Upper lobe of right lung (tissue), 1 donor: Measurements from ENCODE around the gene RNF144B. TPM values are rescaled to one million over a fixed set of nuclear protein-coding genes. Genes with fewer than 3 reads are reported as not detected.

ENCODE experiments used
- ATAC-seq: fragments of 200-7000 bp; cut with Tn5 transposase; one replicate; pipeline ENCODE4 v1.9.1; 2020; ENCODE audit warnings: mild to moderate bottlenecking, moderate library complexity
- DNase-seq: peaks from one replicate; pipeline ENCODE4 v3.0.0-alpha.2; 2020
- H3K27ac ChIP-seq: fragments of 200-600 bp; one replicate; pipeline ENCODE4 v1.8.0; 2022
- H3K27me3 ChIP-seq: fragments of 200-600 bp; one replicate; pipeline ENCODE4 v1.8.0; 2022; ENCODE audit warnings: mild to moderate bottlenecking
- H3K36me3 ChIP-seq: fragments of 200-600 bp; one replicate; pipeline ENCODE4 v1.8.0; 2022
- H3K4me1 ChIP-seq: fragments of 200-600 bp; one replicate; pipeline ENCODE4 v1.8.0; 2022
- H3K4me3 ChIP-seq: fragments of 200-600 bp; one replicate; pipeline ENCODE4 v1.8.0; 2022; ENCODE audit warnings: mild to moderate bottlenecking
- H3K9me3 ChIP-seq: fragments of 200-600 bp; one replicate; pipeline ENCODE4 v1.8.0; 2022
- intact Hi-C: fragments of 100-400 bp; cut with DNase I; formaldehyde crosslinking; loops from one replicate; pipeline ENCODE4 v1.11.0; 2022
- total RNA-seq: library from RNA; stranded (reverse); fragmentation: NEBNext Ultra II Directional; extraction: Animal tissue kit (Norgen Biotek cat#: 25700); gene quantifications from one replicate; pipeline ENCODE4 v1.2.1, GENCODE V29; 2021
- TF ChIP-seq, protein P1 (sequence below): fragments of 200-600 bp; IDR thresholded peaks from one replicate; pipeline ENCODE4 v1.8.0; 2022; ENCODE audit warnings: antibody characterized with exemption
- donor health status: DM: no; HTN: yes; CAD: no; lungs with severe emphysema.

RNF144B gene
- total RNA-seq, 1 donor from 2014 or later, result 82.4 TPM

DNA sequence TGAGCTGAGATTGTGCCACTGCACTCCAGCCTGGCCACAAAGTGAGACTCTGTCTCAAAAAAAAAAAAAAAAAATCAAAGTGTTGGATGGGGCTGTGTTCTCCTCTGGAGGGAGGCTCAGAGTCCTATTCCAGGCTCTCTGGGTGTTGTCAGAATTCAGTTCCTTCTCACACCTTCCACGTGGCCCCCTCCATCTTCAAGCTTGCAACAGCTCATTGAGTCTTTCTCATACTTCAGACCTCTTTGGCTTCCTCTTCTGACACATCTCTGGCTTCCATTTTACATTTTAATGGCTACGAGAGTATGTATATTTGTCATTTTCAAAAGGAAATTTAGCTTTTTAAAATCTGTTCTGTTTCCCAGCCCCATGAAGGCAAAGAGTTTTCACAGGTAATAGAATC is 85.8 kb downstream of the RNF144B start:
- intact Hi-C loops, result no loop called here
- H3K27ac ChIP-seq, result no peak overlapping the region

DNA sequence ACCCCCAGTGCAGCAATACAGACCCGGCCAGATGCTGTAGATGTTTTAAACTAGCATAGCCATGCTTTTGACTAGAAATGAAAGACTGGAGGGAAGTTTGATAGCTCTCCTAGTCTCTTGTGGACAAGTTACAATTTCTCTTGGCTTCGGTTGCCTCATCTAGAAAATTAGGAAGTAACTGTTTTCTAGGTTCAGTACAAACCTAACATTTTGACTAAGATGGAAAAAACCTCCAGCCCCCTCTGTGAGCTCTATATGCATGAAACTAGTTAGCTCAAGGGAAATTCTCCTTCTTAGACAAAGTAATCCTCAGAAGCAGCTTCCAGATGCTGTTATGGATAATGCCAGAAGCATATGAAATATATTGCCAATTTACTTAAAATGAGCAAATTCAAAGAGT is 86.6 kb downstream of the RNF144B start:
- Histone ChIP-seq H3K4me1 (no peaks in the 10 kb centered on the region), H3K9me3 (no peaks in the 10 kb centered on the region), H3K27me3 (no peaks in the 10 kb centered on the region), H3K4me3 (no peak overlapping the region), H3K27ac (no peak overlapping the region), H3K36me3 (no peaks in the 10 kb centered on the region)
- DNase-seq (no peak), ATAC-seq (peak; percentile 19)
- intact Hi-C loops, result no loop called here
- TF ChIP-seq, protein P1, sequence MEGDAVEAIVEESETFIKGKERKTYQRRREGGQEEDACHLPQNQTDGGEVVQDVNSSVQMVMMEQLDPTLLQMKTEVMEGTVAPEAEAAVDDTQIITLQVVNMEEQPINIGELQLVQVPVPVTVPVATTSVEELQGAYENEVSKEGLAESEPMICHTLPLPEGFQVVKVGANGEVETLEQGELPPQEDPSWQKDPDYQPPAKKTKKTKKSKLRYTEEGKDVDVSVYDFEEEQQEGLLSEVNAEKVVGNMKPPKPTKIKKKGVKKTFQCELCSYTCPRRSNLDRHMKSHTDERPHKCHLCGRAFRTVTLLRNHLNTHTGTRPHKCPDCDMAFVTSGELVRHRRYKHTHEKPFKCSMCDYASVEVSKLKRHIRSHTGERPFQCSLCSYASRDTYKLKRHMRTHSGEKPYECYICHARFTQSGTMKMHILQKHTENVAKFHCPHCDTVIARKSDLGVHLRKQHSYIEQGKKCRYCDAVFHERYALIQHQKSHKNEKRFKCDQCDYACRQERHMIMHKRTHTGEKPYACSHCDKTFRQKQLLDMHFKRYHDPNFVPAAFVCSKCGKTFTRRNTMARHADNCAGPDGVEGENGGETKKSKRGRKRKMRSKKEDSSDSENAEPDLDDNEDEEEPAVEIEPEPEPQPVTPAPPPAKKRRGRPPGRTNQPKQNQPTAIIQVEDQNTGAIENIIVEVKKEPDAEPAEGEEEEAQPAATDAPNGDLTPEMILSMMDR, result no peak

More for the DNA sequence above, 85.8 kb downstream of the RNF144B start:
- H3K4me3 ChIP-seq, result no peak overlapping the region
- ATAC-seq (peak; percentile 44), DNase-seq (no peak)
- H3K9me3 ChIP-seq, result no peaks in the 10 kb centered on the region
- no peaks in the 10 kb centered on the region for H3K27me3 ChIP-seq
- TF ChIP-seq, protein P1, result no peak
- no peaks in the 10 kb centered on the region for H3K4me1 ChIP-seq
- no peaks in the 10 kb centered on the region for H3K36me3 ChIP-seq

DNA sequence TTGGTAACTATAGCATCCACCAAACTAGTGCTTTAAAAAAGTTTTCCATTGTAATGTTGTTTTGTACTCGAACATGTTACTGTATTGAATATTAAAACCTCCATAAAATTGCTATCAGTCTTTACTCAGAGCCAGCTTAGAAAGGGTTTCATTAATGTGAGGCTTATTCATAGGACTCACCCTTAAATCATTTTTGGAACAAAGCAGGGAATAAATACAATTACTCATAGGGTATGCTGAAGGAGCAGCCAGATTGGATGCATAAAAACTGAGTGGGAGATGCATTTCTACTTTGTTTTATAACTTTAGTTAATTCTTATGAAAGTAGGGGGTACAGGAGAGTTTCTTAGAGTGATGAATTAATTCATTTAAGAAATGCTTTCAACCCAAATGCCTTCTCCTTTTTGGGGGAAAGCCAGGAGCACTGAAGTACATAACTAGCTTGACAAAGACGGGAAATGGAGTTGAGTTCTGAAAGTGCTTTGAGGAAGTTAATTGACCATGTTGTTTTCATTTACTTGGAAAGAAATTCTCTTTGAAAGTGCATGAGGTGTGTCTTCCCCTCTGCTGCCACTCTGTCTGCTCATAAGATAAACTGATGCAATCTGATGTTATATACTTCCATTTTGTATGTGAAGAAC is 90.3 kb downstream of the RNF144B start:
- H3K4me1 ChIP-seq, result no peaks in the 10 kb centered on the region
- H3K27ac ChIP-seq, result peak overlapping the region; percentile 8
- DNase-seq, result no peak
- no peak overlapping the region for H3K4me3 ChIP-seq
- no peaks in the 10 kb centered on the region for H3K27me3 ChIP-seq
- TF ChIP-seq, protein P1, result no peak
- ATAC-seq, result peak; percentile 57
- no peaks in the 10 kb centered on the region for H3K9me3 ChIP-seq
- no peaks in the 10 kb centered on the region for H3K36me3 ChIP-seq
- intact Hi-C loops, result no loop called here

DNA sequence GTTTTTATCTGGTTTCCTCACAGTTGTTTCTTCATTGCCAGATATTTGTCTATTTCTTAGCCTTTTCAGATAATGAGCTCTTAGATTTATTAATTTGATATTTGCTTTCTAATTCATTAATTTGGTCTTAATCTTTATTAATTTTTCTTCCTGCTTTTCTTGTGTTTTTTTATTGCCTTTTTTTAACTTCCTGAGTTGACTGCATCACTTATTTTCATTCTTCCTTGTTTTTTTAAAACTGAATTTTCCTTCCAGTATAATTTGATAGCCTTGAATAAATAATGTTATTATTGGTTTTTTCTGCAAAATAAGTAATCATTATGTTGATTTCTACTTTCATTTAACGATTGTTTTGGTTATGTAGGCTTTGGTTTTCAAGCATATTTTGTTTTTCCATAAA is 91.5 kb downstream of the RNF144B start:
- Histone ChIP-seq H3K4me1 (no peaks in the 10 kb centered on the region), H3K9me3 (no peaks in the 10 kb centered on the region), H3K27ac (no peak overlapping the region), H3K36me3 (no peaks in the 10 kb centered on the region), H3K27me3 (no peaks in the 10 kb centered on the region), H3K4me3 (no peak overlapping the region)
- ATAC-seq (no peak), DNase-seq (no peak)
- TF ChIP-seq, protein P1, result no peak
- intact Hi-C loops, result no loop called here

DNA sequence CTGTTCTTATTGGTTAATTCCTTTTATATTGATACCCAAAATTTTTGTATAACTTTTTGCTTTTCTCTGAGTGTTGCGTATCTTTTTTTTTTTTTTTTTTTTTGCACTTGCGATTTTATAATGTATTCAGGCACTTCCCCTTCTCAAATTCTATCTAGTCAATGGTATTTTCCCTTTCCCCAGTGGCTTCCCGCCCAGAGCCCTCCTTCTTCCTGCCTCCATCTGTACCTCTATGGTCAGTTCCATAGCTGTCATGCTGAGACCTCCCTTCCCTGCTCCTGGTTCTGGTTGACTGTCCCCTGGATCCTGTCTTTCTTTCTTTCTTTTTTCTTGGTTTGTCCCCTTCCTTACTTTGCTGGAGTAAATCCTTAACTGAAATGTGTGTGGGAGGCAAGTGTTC is 94.7 kb downstream of the RNF144B start:
- intact Hi-C loops, result no loop called here
- H3K9me3 ChIP-seq, result no peaks in the 10 kb centered on the region
- DNase-seq (no peak), ATAC-seq (no peak)
- H3K36me3 ChIP-seq, result no peaks in the 10 kb centered on the region
- H3K27ac ChIP-seq, result no peak overlapping the region
- H3K4me1 ChIP-seq, result no peaks in the 10 kb centered on the region
- no peak overlapping the region for H3K4me3 ChIP-seq
- TF ChIP-seq, protein P1, result no peak
- no peaks in the 10 kb centered on the region for H3K27me3 ChIP-seq
